Neural crest cell (in vitro differentiated cells): Measurements from ENCODE around the gene SIRT7. TPM values are rescaled to one million over a fixed set of nuclear protein-coding genes. Genes with fewer than 3 reads are reported as not detected.
A peak's percentile ranks its signal among the peaks of the same experiment; 100 is the strongest.

ENCODE experiments used
- DNase-seq: peaks from one replicate; pipeline ENCODE4 v3.0.0; 2021; ENCODE audit warnings: low read depth, mixed read lengths, low spot score
- H3K27ac Mint-ChIP-seq: one replicate; pipeline ENCODE4 v1.8.0; 2021; ENCODE audit warnings: mild to moderate bottlenecking, mixed read lengths; ENCODE audit not compliant: unreplicated experiment
- H3K27me3 Mint-ChIP-seq: 2 replicates; pipeline ENCODE4 v1.8.0; 2021; ENCODE audit warnings: low read depth, mild to moderate bottlenecking, mixed read lengths
- H3K36me3 Mint-ChIP-seq: 2 replicates; pipeline ENCODE4 v1.8.0; 2021; ENCODE audit warnings: low read depth, mild to moderate bottlenecking, mixed read lengths
- H3K4me1 Mint-ChIP-seq: 2 replicates; pipeline ENCODE4 v1.8.0; 2021; ENCODE audit warnings: mixed read lengths
- H3K4me3 Mint-ChIP-seq: one replicate; pipeline ENCODE4 v1.8.0; 2021; ENCODE audit warnings: mild to moderate bottlenecking, mixed read lengths
- H3K9me3 Mint-ChIP-seq: 2 replicates; pipeline ENCODE4 v1.8.0; 2021; ENCODE audit warnings: mixed read lengths
- CTCF ChIP-seq: fragments of 200-600 bp; sonication (generic); conservative IDR thresholded peaks from 2 replicates; pipeline ENCODE4 v1.5.0; 2021; ENCODE audit warnings: antibody characterized with exemption, mild to moderate bottlenecking
- total RNA-seq: library from RNA; stranded (reverse); gene quantifications from 2 replicates; pipeline ENCODE4 v1.2.1, GENCODE V29; 2021

SIRT7 gene
- total RNA-seq, 1 donor from 2014 or later = 26.2 TPM

- DNase-seq = no peak
- H3K4me3 Mint-ChIP-seq = peak overlapping the region; percentile 61
- no peaks in the 10 kb centered on the region for H3K9me3 Mint-ChIP-seq
- no peak for TF ChIP-seq CTCF
- no peaks in the 10 kb centered on the region for H3K27me3 Mint-ChIP-seq
- no peak overlapping the region for H3K27ac Mint-ChIP-seq
- H3K4me1 Mint-ChIP-seq = peaks cover 15% of the 10 kb centered on the region
- no peaks in the 10 kb centered on the region for H3K36me3 Mint-ChIP-seq
These were observed 24.2 kb upstream of the SIRT7 start for GRCh38 chr17:81942167-81942553.

GRCh38 chr17:81941484-81942166 lies 23.6 kb upstream of the SIRT7 start:
- H3K4me3 Mint-ChIP-seq = peak overlapping the region; percentile 9
- H3K4me1 Mint-ChIP-seq = peaks cover 16% of the 10 kb centered on the region
- no peak overlapping the region for H3K27ac Mint-ChIP-seq
- H3K36me3 Mint-ChIP-seq = no peaks in the 10 kb centered on the region
- no peak for TF ChIP-seq CTCF
- no peaks in the 10 kb centered on the region for H3K27me3 Mint-ChIP-seq
- no peak for DNase-seq
- H3K9me3 Mint-ChIP-seq = no peaks in the 10 kb centered on the region

GRCh38 chr17:81940538-81941483 lies 22.8 kb upstream of the SIRT7 start:
- TF ChIP-seq CTCF = no peak
- Mint-ChIP-seq H3K27ac (no peak overlapping the region), H3K4me1 (peaks cover 23% of the 10 kb centered on the region), H3K9me3 (no peaks in the 10 kb centered on the region), H3K36me3 (no peaks in the 10 kb centered on the region), H3K27me3 (no peaks in the 10 kb centered on the region), H3K4me3 (peak overlapping the region; percentile 12)
- no peak for DNase-seq

GRCh38 chr17:81939881-81940385 lies 22.0 kb upstream of the SIRT7 start:
- no peaks in the 10 kb centered on the region for H3K27me3 Mint-ChIP-seq

More at GRCh38 chr17:81939881-81940385, 22.0 kb upstream of the SIRT7 start:
- TF ChIP-seq CTCF = no peak
- H3K4me1 Mint-ChIP-seq = peaks cover 26% of the 10 kb centered on the region
- H3K36me3 Mint-ChIP-seq = no peaks in the 10 kb centered on the region
- peak overlapping the region; percentile 12 for H3K4me3 Mint-ChIP-seq
- no peak for DNase-seq
- H3K9me3 Mint-ChIP-seq = no peaks in the 10 kb centered on the region
- no peak overlapping the region for H3K27ac Mint-ChIP-seq
